Kidney (tissue), 14 donors: ENCODE results near the gene SLC2A10. TPM values are rescaled to one million over a fixed set of nuclear protein-coding genes. Genes with fewer than 3 reads are reported as not detected.

Source experiments
- DNase-seq, 5 donors: peaks; one replicate each; pipeline ENCODE4 v3.0.0-alpha.2; 2013 to 2020
- FAIRE-seq: peaks from 2 replicates; lab custom pipeline; 2012; peaks lifted over from hg19 to GRCh38; lab: Jason Lieb, UNC
- H3K27ac ChIP-seq, 2 donors: one replicate each; pipeline ENCODE4 v1.7.0; 2013; ENCODE audit warnings: low read depth in 2 of 2, low read length in 2 of 2, inconsistent platforms in 1 of 2
- H3K27me3 ChIP-seq: one replicate; pipeline ENCODE4 v1.7.1; 2013; ENCODE audit warnings: low read length, inconsistent platforms; ENCODE audit not compliant: control insufficient read depth, insufficient read depth
- H3K36me3 ChIP-seq, 3 donors: one replicate each; pipeline versions ENCODE4 v1.7.0 to v1.7.1; 2013; ENCODE audit warnings: low read length in 3 of 3, control low read depth in 1 of 3, inconsistent platforms in 1 of 3; ENCODE audit not compliant: insufficient read depth in 3 of 3, control insufficient read depth in 2 of 3
- H3K4me1 ChIP-seq, 3 donors: one replicate each; pipeline versions ENCODE4 v1.7.0 to v1.7.1; 2013; ENCODE audit warnings: low read length in 3 of 3, inconsistent platforms in 1 of 3, low read depth in 1 of 3; ENCODE audit not compliant: control insufficient read depth in 2 of 3, insufficient read depth in 2 of 3
- H3K4me3 ChIP-seq, 3 donors: one replicate each; pipeline versions ENCODE4 v1.7.0 to v1.8.1; 2013; ENCODE audit warnings: low read length in 3 of 3, control low read depth in 1 of 3, inconsistent platforms in 1 of 3
- H3K9ac ChIP-seq, 3 donors: one replicate each; pipeline versions ENCODE4 v1.7.0 to v1.7.1; 2013; ENCODE audit warnings: low read length in 3 of 3, control low read depth in 1 of 3, inconsistent platforms in 1 of 3
- H3K9me3 ChIP-seq, 3 donors: one replicate each; pipeline versions ENCODE4 v1.7.0 to v1.7.1; 2013; ENCODE audit warnings: low read length in 3 of 3, control low read depth in 1 of 3, inconsistent platforms in 1 of 3; ENCODE audit not compliant: control insufficient read depth in 2 of 3, insufficient read depth in 1 of 3
- CTCF ChIP-seq: IDR thresholded peaks from 3 replicates; pipeline ENCODE4 v1.5.1; 2012; ENCODE audit warnings: mild to moderate bottlenecking, moderate library complexity, borderline replicate concordance; ENCODE audit not compliant: insufficient read depth; ENCODE audit errors: extremely low read depth
- intact Hi-C: fragments of 100-400 bp; cut with DNase I; formaldehyde crosslinking; loops from one replicate; pipeline ENCODE4 v1.11.1; 2022
- polyA plus RNA-seq: library from polyadenylated mRNA; stranded (reverse); fragments of 350-450 nt; fragmentation: Illumina TruSeq; extraction: RNeasy Lipid Tissue Mini Kit (QIAGEN cat#74804); gene quantifications from one replicate; pipeline ENCODE4 v1.2.3, GENCODE V29; 2014; ENCODE audit warnings: low read depth, low replicate concordance; ENCODE audit not compliant: insufficient read depth
- total RNA-seq: library from RNA; stranded (reverse); fragmentation: NEBNext Ultra II Directional; extraction: Animal tissue kit (Norgen Biotek cat#: 25700); gene quantifications from one replicate; pipeline ENCODE4 v1.2.1, GENCODE V29; 2021
- donor health status: control.
- donor health status: control.
- donor health status: control.
- donor health status: control.
- donor health status: control.
- donor health status: DM: yes; HTN: yes; CAD: no.
- donor health status: Normal renal cell carcinoma (clear cell type).

Gene SLC2A10
- total and polyA plus RNA-seq, 2 donors from 2014 or later: 3.7 to 7.1 TPM

GRCh38 chr20:46741924-46742668, 32.6 kb downstream of the SLC2A10 start:
- no peak overlapping the region for H3K9ac ChIP-seq
- FAIRE-seq (no peak), DNase-seq (no peak)
- intact Hi-C loops: no loop called here
- no peaks in the 10 kb centered on the region for H3K9me3 ChIP-seq
- TF ChIP-seq CTCF: no peak
- no peaks in the 10 kb centered on the region for H3K36me3 ChIP-seq
- H3K27ac ChIP-seq: no peak overlapping the region
- H3K27me3 ChIP-seq: no peaks in the 10 kb centered on the region
- H3K4me3 ChIP-seq: no peak overlapping the region
- H3K4me1 ChIP-seq: peaks cover 0 to 3% (median 0%) of the 10 kb centered on the region in 3 donors

GRCh38 chr20:46742669-46743045, 33.2 kb downstream of the SLC2A10 start:
- no peak for TF ChIP-seq CTCF
- DNase-seq (peak in 2 of 5 donors; percentile 61 to 77), FAIRE-seq (no peak)
- intact Hi-C loops: no loop called here
- Histone ChIP-seq H3K9me3 (no peaks in the 10 kb centered on the region), H3K27ac (no peak overlapping the region), H3K36me3 (no peaks in the 10 kb centered on the region), H3K4me3 (no peak overlapping the region), H3K9ac (no peak overlapping the region), H3K4me1 (peaks cover 0 to 3% (median 0%) of the 10 kb centered on the region in 3 donors), H3K27me3 (no peaks in the 10 kb centered on the region)

DNA sequence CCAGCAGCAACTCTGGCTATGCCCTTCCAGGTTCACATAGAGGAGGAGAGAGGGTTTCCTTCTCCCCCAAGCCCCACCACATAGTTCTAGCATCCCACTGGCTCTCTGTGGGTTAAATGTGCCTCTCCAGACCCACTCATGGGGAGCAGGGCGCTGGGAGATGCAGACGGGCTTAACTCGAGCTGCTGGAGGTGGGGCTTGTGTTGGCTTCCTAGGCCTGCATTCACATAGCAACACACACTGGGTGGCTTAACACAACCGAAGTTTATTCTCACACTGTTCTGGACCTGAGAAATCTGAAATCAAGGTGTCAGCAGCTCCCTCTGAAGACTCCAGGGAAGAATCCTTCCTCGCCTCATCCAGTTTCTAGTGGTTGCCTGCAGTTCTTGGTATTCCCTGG, 33.6 kb downstream of the SLC2A10 start:
- H3K27me3 ChIP-seq: no peaks in the 10 kb centered on the region
- H3K27ac ChIP-seq: no peak overlapping the region
- no peak overlapping the region for H3K4me3 ChIP-seq
- intact Hi-C loops: no loop called here
- TF ChIP-seq CTCF: no peak
- H3K4me1 ChIP-seq: peaks cover 0 to 3% (median 0%) of the 10 kb centered on the region in 3 donors
- FAIRE-seq (no peak), DNase-seq (peak in 2 of 5 donors; percentile 34 to 52)
- H3K9ac ChIP-seq: no peak overlapping the region
- no peaks in the 10 kb centered on the region for H3K36me3 ChIP-seq
- no peaks in the 10 kb centered on the region for H3K9me3 ChIP-seq
